HEK293T (cell line): ENCODE results near the gene TRIM47.

Source experiments
- CTCF ChIA-PET: fragments of 350-600 bp; formaldehyde crosslinking; extraction: SDS; loops from one replicate; lab custom pipeline; 2021; ENCODE audit warnings: antibody characterized with exemption, inconsistent platforms; lab: Yijun Ruan, JAX
- POLR2A ChIA-PET: fragments of 350-600 bp; formaldehyde crosslinking; extraction: SDS; loops from one replicate; lab custom pipeline; 2020; ENCODE audit warnings: antibody characterized with exemption, inconsistent platforms; lab: Yijun Ruan, JAX
- DNase-seq: peaks from one replicate; pipeline ENCODE4 v3.0.0; 2012; ENCODE audit warnings: mixed read lengths; ENCODE audit errors: extremely low spot score
- ARNT ChIP-seq: fragments of 450-650 bp; IDR thresholded peaks from 2 replicates; pipeline ENCODE4 v1.6.1; 2017; ENCODE audit warnings: mild to moderate bottlenecking
- BHLHE40 ChIP-seq: fragments of 450-650 bp; IDR thresholded peaks from 2 replicates; pipeline ENCODE4 v1.6.1; 2016; ENCODE audit warnings: mild to moderate bottlenecking, moderate library complexity, borderline replicate concordance
- CTBP1 ChIP-seq: fragments of 450-650 bp; IDR thresholded peaks from 2 replicates; pipeline ENCODE4 v1.6.1; 2016; ENCODE audit warnings: borderline replicate concordance
- ELF4 ChIP-seq: fragments of 450-650 bp; IDR thresholded peaks from 2 replicates; pipeline ENCODE4 v1.6.1; 2017; ENCODE audit warnings: antibody characterized with exemption
- FOXA1 ChIP-seq: fragments of 450-650 bp; IDR thresholded peaks from 2 replicates; pipeline ENCODE4 v1.6.1; 2016; ENCODE audit warnings: mild to moderate bottlenecking
- FOXK2 ChIP-seq: fragments of 450-650 bp; IDR thresholded peaks from 2 replicates; pipeline ENCODE4 v1.6.1; 2016; ENCODE audit warnings: mild to moderate bottlenecking
- FOXM1 ChIP-seq: fragments of 450-650 bp; IDR thresholded peaks from 2 replicates; pipeline ENCODE4 v1.6.1; 2017; ENCODE audit warnings: mild to moderate bottlenecking, borderline replicate concordance
- HDGF ChIP-seq: fragments of 450-650 bp; IDR thresholded peaks from 2 replicates; pipeline ENCODE4 v1.6.1; 2017; ENCODE audit warnings: antibody characterized with exemption, borderline replicate concordance
- L3MBTL2 ChIP-seq: fragments of 450-650 bp; conservative IDR thresholded peaks from 2 replicates; pipeline ENCODE4 v1.6.1; 2016; ENCODE audit warnings: mild to moderate bottlenecking
- LEF1 ChIP-seq: fragments of 450-650 bp; IDR thresholded peaks from 2 replicates; pipeline ENCODE4 v1.6.1; 2017; ENCODE audit warnings: mild to moderate bottlenecking, borderline replicate concordance
- NFRKB ChIP-seq: fragments of 450-650 bp; IDR thresholded peaks from 2 replicates; pipeline ENCODE4 v1.6.1; 2016; ENCODE audit warnings: mild to moderate bottlenecking, moderate library complexity
- PKNOX1 ChIP-seq: fragments of 450-650 bp; IDR thresholded peaks from 2 replicates; pipeline ENCODE4 v1.6.1; 2016
- SP1 ChIP-seq: fragments of 450-650 bp; IDR thresholded peaks from 2 replicates; pipeline ENCODE4 v1.6.1; 2017
- SUZ12 ChIP-seq: fragments of 450-650 bp; IDR thresholded peaks from 2 replicates; pipeline ENCODE4 v1.6.1; 2016; ENCODE audit warnings: mild to moderate bottlenecking
- TARDBP ChIP-seq: fragments of 450-650 bp; IDR thresholded peaks from 2 replicates; pipeline ENCODE4 v1.6.1; 2016
- ZNF384 ChIP-seq: fragments of 450-650 bp; IDR thresholded peaks from 2 replicates; pipeline ENCODE4 v1.6.1; 2016

TRIM47 gene

GRCh38 chr17:75878174-75878998 lies at the start of gene TRIM47:
Gene TRIM47, minus strand, starts transcription at chr17:75878581. Its CDS starts 33 bp downstream, at chr17:75878548.
- ChIA-PET POLR2A (interaction anchor here (1.0 to 4.4 kb wide), 5 partner anchors 15 to 98 kb away, joined by 3 to 26 read pairs (median 7); partner anchors contain the start of genes TRIM65 and WBP2), CTCF (interaction anchor here (0.7 to 1.5 kb wide), 6 partner anchors 11 to 134 kb away, joined by 3 to 7 read pairs (median 5); no protein-coding TSS in a partner anchor)
- DNase-seq: peak; percentile 42
- TF ChIP-seq LEF1 (peak; percentile 65; the same call in 1 of the 2 replicates), FOXA1 (no peak)

GRCh38 chr17:75927286-75927922 lies 49.0 kb upstream of the TRIM47 start:
- DNase-seq: peak; percentile 78
- ChIA-PET POLR2A (interaction anchor here (1.1 to 1.2 kb wide), 2 partner anchors 9 to 72 kb away, joined by 3 to 6 read pairs; partner anchors contain the start of gene WBP2), CTCF (interaction anchor here (0.9 to 1.3 kb wide), 4 partner anchors 11 to 152 kb away, joined by 3 to 5 read pairs (median 3); no protein-coding TSS in a partner anchor)
- TF ChIP-seq NFRKB (no peak), HDGF (no peak), FOXA1 (no peak), BHLHE40 (no peak), FOXK2 (no peak), ARNT (no peak), FOXM1 (no peak), SUZ12 (no peak), PKNOX1 (no peak), ELF4 (no peak), ZNF384 (no peak), L3MBTL2 (no peak), SP1 (no peak), CTBP1 (no peak), LEF1 (no peak), TARDBP (no peak)

DNA sequence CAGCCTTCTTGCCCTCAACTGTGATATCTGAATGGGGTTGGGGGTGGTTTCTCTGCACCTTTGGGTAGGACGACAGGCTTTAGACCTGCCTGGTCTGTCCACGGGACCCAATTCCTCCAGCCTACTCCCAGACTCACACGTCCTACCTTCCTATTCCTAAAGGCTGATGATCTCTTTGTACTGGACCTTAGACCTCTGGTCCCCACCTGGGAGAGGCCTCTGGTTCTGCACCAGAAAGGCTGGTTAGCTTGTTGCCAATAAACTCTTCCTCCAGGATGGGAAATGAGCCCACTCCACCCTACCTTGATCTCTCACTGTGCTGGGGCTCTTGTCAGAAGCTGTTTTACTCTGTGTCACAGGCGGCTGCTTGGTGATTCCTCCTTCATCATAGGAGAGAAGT lies 48.1 kb upstream of the TRIM47 start:
- POLR2A ChIA-PET: interaction anchor here (1.2 kb wide), 1 partner anchor 21 kb away, joined by 6 read pairs; the partner anchor contains the start of gene MRPL38
- DNase-seq: no peak
- CTCF ChIA-PET: interaction anchor here (0.9 kb wide), 1 partner anchor 151 kb away, joined by 3 read pairs; no protein-coding TSS in a partner anchor
- TF ChIP-seq L3MBTL2 (no peak), HDGF (no peak), PKNOX1 (no peak), ELF4 (no peak), TARDBP (no peak), CTBP1 (no peak), SP1 (no peak)

DNA sequence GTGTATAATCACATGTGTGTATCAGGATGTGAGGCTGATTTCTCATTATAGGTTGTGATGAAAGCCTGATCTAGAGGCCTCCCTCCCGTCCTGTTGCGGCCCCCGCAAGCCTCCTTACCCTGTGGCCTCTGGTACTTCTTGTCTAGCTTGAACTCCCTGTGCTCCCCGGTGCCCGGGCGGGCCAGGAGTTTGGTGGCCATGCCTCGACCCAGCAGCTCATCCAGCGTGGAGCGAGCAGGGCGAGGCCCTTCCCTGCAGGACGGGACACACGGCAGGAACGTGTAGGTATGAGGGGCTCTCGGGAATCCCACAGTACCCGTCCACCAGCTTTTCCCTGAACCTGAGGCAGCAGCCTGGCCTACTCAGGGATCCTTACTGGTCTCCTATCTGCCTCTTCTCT lies 47.5 kb upstream of the TRIM47 start:
- no peak for TF ChIP-seq BHLHE40
- CTCF ChIA-PET: no interaction called here
- POLR2A ChIA-PET: interaction anchor here (0.8 to 1.2 kb wide), 4 partner anchors 10 to 21 kb away, joined by 3 to 6 read pairs (median 4); partner anchors contain the start of genes FBF1 and MRPL38
- no peak for DNase-seq

GRCh38 chr17:75925103-75925502 lies 46.7 kb upstream of the TRIM47 start:
- no peak for DNase-seq

More at GRCh38 chr17:75925103-75925502, 46.7 kb upstream of the TRIM47 start:
- TF ChIP-seq NFRKB (no peak), FOXK2 (no peak), CTBP1 (no peak), LEF1 (no peak), PKNOX1 (no peak), ZNF384 (no peak), ELF4 (no peak), HDGF (no peak), BHLHE40 (no peak), L3MBTL2 (no peak), FOXM1 (no peak), TARDBP (no peak), SP1 (no peak), FOXA1 (no peak), ARNT (no peak), SUZ12 (no peak)
- ChIA-PET POLR2A (interaction anchor here (0.8 to 1.2 kb wide), 4 partner anchors 9 to 20 kb away, joined by 3 to 6 read pairs (median 4); partner anchors contain the start of genes FBF1 and MRPL38), CTCF (no interaction called here)
